Activated CD4-positive, CD25-positive, alpha-beta regulatory T cell treated with anti-CD3 and anti-CD28 coated beads, Interleukin-2, amount 50 U/mL, for 24 hours (primary cell): ENCODE measurements around the gene GPR156.

Experiments used
- ATAC-seq, 2 donors: fragments of 150-1000 bp; cut with Tn5 transposase; one replicate each; pipeline ENCODE4 v1.10.0; 2021; ENCODE audit warnings: mild to moderate bottlenecking in 1 of 2, moderate library complexity in 1 of 2

GPR156 gene

GRCh38 chr3:120192159-120192558 lies 92.9 kb downstream of the GPR156 start:
- ATAC-seq, result no peak

DNA sequence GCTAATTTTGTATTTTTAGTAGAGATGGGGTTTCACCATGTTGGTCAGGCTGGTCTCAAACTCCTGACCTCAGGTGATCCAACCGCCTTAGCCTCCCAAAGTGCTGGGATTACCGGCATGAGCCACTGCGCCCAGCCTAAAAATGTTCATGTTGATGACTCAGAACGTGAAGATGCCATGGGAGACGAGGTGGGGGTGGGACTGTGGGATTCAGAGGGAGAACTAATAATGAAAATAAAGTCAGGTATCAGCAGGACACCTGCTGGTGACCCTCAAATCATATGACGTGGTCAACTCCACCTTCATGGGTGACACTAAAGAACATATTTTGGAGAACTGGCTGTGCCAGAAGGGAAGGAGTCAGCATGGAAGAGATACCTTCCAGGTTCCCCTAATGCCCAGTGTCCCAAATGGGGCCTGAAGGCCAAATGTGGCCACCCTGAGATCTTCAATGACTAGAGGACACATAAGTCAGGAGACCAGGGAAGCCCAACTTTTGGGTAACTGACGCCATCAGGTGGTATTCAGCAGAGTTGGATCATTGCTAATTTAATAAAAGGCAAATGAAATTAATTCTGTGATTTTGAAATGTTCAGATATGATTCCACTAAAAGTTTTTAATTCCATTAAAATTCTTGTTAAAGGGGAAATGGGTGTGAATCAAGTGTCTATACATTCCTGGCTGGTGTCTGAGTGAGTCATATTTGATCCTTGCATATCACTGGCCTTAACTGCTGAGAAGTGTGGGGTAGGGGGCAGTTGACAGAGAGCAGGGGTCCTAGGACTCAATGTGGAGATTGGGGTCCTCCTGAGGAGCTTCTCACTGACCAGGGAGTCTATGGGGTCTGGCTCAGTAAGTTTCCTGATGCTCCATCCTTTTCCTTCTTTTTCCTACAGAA lies 102.2 kb downstream of the GPR156 start:
- ATAC-seq, result no peak

DNA sequence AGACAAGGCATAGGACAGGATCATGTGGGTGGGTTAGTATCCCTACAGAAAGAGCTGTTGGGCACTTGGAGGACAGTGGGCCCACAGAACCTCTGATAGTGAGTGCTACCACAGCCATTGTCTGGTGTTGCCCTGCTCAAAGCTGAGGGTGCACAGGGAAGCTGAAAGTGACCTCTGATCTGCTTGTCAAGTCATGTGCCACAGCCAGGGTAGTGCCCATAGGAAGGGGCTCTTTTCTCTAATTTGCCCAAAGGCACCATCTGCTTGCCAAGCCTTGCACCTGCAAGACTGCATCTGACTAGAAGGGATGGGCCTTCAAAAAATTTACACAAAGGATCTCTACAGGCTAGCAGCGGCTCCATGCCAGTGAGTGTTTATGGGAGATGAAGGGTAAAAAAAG lies 103.4 kb downstream of the GPR156 start:
- ATAC-seq, result no peak

GRCh38 chr3:120180731-120181412 lies 104.2 kb downstream of the GPR156 start:
- ATAC-seq, result no peak

DNA sequence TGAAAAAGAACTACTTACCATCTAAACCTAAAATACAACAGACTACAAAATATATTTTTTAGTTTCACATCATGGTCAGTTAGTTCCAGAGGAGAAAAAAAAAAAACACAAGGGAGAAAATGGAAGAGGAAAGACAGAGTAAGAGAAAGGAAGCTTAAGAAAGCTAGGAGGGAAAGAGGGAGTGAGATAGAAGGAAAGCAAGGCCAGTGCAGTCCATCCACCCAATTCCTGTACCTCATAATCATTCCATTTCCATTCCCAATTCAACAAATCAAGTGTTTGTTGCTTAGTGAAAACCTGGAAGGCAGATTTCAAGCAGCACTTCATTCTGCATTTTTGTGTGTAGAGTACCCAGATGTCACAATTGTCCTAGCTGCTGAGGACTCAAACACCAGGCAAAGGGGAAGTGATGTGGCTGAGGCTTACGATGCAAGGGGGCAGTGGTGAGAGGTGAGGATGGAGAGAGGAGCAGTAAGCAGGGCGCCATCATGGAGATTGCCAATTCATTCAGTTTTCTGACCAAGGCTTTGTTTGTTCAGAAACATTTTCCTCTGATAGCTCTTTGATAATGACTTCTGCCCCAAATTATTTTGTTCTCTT lies 107.2 kb downstream of the GPR156 start:
- no peak for ATAC-seq

DNA sequence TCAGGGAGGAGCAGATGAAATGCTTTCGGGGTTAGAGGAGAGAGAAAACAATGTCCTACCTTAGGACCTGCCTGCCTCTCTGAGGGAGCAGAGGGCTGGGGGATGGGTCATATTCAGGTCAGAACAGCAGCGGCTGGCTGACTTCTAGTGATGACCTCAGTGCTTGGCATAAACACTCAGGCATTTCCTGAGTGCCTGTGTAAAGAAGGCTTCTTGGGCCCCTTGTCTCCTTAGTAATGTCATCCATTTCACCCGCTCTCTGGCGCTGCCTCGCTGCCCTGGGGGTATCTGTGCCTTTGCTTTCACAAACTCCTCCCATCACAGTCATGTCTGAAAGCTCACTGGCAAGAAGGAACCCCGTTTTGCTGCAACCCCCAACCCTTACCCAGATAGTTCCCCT lies 107.9 kb downstream of the GPR156 start:
- ATAC-seq, result no peak

- ATAC-seq, result no peak
Measured at GRCh38 chr3:120174811-120175539, 110.0 kb downstream of the GPR156 start.

GRCh38 chr3:120173056-120173675 lies 111.9 kb downstream of the GPR156 start:
- no peak for ATAC-seq

DNA sequence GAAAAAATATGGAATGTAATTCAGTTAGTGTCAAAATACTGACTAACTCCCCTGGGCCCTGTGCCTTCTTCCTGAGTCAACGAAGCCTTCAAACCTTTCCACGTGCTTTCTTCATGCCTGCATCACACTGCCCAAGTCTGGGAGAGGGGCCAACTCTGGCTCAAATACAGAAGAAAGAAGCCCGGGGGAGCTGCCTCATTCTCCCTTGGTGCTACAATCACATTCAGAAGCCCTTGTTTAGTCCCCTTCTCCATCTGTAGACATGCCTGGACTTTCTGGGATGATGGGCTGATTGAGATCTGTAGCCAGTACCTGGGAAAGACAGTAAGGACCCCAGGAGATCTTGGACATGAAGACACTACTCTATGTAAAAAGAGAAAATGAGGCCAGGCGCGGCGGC lies 113.0 kb downstream of the GPR156 start:
- ATAC-seq, result no peak

DNA sequence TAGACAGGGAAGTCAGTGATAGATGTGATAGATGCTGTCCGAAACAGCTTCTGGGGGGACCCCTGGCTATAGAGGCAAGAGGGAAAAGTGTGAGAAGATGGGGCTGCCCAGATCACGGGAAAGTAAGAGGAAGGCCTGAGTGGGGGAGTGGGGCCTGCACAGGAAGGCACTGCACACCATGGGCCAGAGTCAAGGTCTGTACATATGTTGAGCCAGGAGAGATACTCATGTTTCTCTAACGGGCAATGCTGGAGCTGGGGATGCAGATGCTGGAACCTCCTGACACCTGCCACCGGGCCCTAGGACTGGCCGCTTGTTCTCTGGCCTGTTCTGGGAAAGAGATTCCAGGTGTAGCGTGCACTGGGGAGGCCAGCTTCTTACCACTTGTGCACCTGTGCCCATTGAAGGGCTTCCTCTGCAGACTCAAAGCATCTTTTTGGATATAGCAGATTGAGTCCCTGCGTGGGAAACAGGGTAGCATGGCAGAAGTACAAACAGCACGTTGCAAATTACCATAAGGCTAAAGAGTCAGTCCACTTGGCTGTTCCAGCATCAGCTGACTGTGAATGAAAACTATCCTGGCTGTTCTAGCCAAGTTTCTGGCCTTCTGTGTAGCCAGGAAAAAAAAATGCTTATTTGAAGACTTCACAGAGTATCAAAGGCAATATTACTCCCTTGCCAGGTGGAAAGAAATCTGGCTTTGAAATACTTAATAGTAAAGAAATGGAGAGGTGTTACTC lies 113.7 kb downstream of the GPR156 start:
- ATAC-seq, result no peak

GRCh38 chr3:120170223-120170622 lies 114.8 kb downstream of the GPR156 start:
- peak; percentile 30 to 52 for ATAC-seq

- no peak for ATAC-seq
Measured at GRCh38 chr3:120169407-120169806, 115.6 kb downstream of the GPR156 start.

GRCh38 chr3:120168611-120169010 lies 116.4 kb downstream of the GPR156 start:
- no peak for ATAC-seq

DNA sequence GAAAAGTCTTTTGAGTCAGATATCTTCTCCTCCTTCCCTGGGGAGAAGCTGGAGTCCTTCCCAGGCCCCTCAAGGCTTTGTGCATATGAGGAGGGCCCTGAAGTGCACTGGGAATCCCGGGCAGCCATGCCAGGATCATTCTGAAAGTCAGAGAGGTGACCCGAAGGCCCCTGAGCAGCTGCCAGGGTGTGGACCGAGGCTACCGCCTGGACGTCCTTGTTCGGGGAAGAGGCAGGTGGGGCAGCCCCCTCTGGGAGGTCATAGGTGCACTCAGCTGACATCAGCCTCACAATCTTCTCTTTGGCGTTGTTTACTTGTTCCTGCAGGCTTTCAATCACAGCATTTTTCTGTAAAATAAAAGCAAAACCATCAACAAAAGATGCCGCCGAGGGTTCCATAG lies 117.0 kb downstream of the GPR156 start:
- ATAC-seq, result no peak

DNA sequence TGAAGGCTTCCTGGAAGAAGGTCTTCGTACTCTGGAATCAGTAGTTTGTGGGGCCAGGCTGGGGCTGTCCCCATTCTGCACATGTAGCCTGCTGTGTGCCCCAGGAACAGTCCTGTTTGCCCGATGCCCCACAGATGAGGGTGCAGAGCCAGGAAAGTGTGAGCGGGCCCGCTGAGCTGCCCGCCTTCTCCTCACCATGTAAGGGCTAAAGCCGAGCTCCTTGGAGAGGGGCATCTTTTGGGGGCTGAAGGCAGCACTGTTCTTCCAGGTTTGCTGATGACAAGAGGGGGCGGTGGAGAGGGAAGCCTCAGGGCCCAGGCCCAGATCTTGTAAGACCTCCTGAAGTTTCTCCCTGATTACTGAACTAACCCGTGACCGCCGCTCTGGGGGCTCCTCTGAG lies 117.5 kb downstream of the GPR156 start:
- no peak for ATAC-seq

DNA sequence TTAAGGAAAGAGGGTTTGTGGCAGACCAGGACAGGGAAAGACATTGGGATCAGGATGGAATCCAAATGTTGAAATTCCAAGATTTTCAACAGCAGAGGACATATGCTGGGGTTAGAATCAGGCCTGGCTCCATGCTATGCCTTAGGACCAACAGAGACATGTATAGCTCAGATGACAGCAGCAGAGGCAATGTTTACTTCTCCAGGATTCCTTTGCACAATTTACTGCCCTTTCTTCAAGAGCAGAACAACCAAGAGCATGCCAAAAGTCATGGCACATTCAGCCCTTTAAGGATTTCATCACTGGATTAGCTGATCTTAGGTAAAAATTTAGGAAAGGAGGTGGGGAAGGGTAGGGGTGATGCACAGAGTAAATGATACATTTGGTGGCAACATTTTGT lies 121.2 kb downstream of the GPR156 start:
- ATAC-seq, result no peak

- ATAC-seq, result no peak
Measured at GRCh38 chr3:120163026-120163425, 122.0 kb downstream of the GPR156 start.

GRCh38 chr3:120162400-120162799 lies 122.6 kb downstream of the GPR156 start:
- no peak for ATAC-seq

- ATAC-seq, result no peak
Measured at GRCh38 chr3:120161902-120162301, 123.1 kb downstream of the GPR156 start.

DNA sequence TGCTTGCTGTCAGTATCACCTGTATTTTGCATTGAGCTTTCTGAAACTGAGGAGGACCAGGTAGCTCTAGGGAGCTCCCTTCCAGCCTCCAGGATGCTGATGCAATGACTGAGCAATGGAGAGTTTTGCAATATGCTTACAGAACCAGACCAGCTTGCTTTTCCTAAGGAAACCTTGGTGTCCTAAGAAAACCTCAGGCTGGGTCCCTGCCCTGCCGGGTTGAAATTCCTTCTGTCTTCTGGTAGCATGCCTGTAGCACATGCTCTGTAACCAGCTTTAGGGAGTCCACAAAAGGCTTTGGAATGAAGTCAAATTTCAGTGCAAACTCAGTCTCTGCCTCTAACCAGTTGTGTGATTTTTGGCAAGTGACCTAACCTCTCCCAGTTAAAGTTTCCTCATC lies 125.0 kb downstream of the GPR156 start:
- no peak for ATAC-seq

GRCh38 chr3:120157681-120158080 lies 127.3 kb downstream of the GPR156 start:
- ATAC-seq, result no peak

DNA sequence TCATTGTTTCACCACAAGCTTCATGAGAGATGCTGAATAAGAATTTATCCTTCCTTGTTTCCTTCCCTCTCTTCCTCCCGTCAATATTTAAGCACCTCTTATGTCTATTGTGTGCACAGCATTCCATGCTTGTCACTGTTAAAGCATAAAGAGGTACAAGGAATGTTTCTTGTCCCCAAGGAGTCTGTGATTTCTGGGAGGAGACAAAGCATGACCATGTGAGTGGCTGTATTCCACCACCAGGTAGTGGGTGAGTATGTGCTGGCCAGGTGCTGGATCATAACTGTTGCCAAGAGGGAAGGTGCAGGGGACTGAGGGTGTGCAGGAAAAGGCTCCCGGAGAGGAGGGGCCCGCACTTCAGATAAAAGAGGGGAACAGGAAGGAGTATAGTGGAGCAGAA lies 127.9 kb downstream of the GPR156 start:
- no peak for ATAC-seq
